Keratinocyte (primary cell): Measurements from ENCODE around the gene ZBTB37. TPM values are rescaled to one million over a fixed set of nuclear protein-coding genes. Genes with fewer than 3 reads are reported as not detected.

Experiments used
- DNase-seq: peaks from one replicate; pipeline ENCODE4 v3.0.0-alpha.2; 2011; ENCODE audit warnings: low read depth, missing footprints, low spot score
- FAIRE-seq: peaks from 2 replicates; lab custom pipeline; 2011; peaks lifted over from hg19 to GRCh38; lab: Jason Lieb, UNC
- H2AFZ ChIP-seq: 2 replicates; pipeline ENCODE4 v1.6.0; 2012; ENCODE audit warnings: low read length, control low read depth, inconsistent platforms; ENCODE audit not compliant: control insufficient read depth
- H3K27ac ChIP-seq: 2 replicates; pipeline ENCODE4 v1.5.1; 2011; ENCODE audit warnings: low read length; ENCODE audit not compliant: control insufficient read depth, insufficient read depth
- H3K27me3 ChIP-seq: 3 replicates; pipeline ENCODE4 v1.6.0; 2011; ENCODE audit warnings: low read length; ENCODE audit not compliant: control insufficient read depth, insufficient read depth; ENCODE audit errors: extremely low read depth
- H3K36me3 ChIP-seq, 2 experiments: 2 replicates in 1 of 2; 3 replicates in 1 of 2; pipeline ENCODE4 v1.5.1; 2011; ENCODE audit warnings: low read length in 2 of 2, mild to moderate bottlenecking in 1 of 2; ENCODE audit not compliant: control insufficient read depth in 2 of 2, insufficient read depth in 2 of 2; ENCODE audit errors: extremely low read depth in 1 of 2
- H3K4me1 ChIP-seq: 3 replicates; pipeline ENCODE4 v1.5.1; 2011; ENCODE audit warnings: low read length; ENCODE audit not compliant: control insufficient read depth, insufficient read depth; ENCODE audit errors: extremely low read depth
- H3K4me2 ChIP-seq: 3 replicates; pipeline ENCODE4 v1.6.0; 2011; ENCODE audit warnings: low read depth, low read length; ENCODE audit not compliant: control insufficient read depth, insufficient read depth; ENCODE audit errors: extremely low read depth
- H3K4me3 ChIP-seq, 3 experiments: fragments of 200-600 bp in 1 of 3; sonication (generic) in 1 of 3; 2 replicates in 2 of 3; 3 replicates in 1 of 3; pipeline ENCODE4 v1.5.1; 2011 to 2016; ENCODE audit warnings: low read length in 3 of 3, mild to moderate bottlenecking in 3 of 3, control low read depth in 2 of 3, inconsistent platforms in 1 of 3, low read depth in 1 of 3, mixed read lengths in 1 of 3, mixed run types in 1 of 3, moderate library complexity in 1 of 3; ENCODE audit not compliant: control insufficient read depth in 2 of 3, insufficient read depth in 2 of 3; ENCODE audit errors: extremely low read depth in 1 of 3
- H3K79me2 ChIP-seq: 2 replicates; pipeline ENCODE4 v1.6.0; 2012; ENCODE audit warnings: low read length; ENCODE audit not compliant: control insufficient read depth, insufficient read depth
- H3K9ac ChIP-seq: 3 replicates; pipeline ENCODE4 v1.6.0; 2011; ENCODE audit warnings: low read length; ENCODE audit not compliant: control insufficient read depth, insufficient read depth; ENCODE audit errors: extremely low read depth
- H3K9me1 ChIP-seq: 3 replicates; pipeline ENCODE4 v1.6.0; 2011; ENCODE audit warnings: low read length; ENCODE audit not compliant: control insufficient read depth, insufficient read depth; ENCODE audit errors: extremely low read depth
- H3K9me3 ChIP-seq: 2 replicates; pipeline ENCODE4 v1.5.1; 2012; ENCODE audit warnings: low read depth, low read length; ENCODE audit not compliant: control insufficient read depth
- H4K20me1 ChIP-seq: 3 replicates; pipeline ENCODE4 v1.6.0; 2011; ENCODE audit warnings: low read length; ENCODE audit not compliant: control insufficient read depth, insufficient read depth; ENCODE audit errors: extremely low read depth
- EZH2 ChIP-seq: IDR thresholded peaks from one replicate; pipeline ENCODE4 v1.6.1; 2012; ENCODE audit warnings: inconsistent platforms, mild to moderate bottlenecking, low read length, moderate library complexity
- dilution Hi-C: fragments of 300-500 bp; cut with MboI; formaldehyde crosslinking; loops from one replicate; pipeline ENCODE4 v1.7.0; 2020; ENCODE audit warnings: low sequenced_read_pairs; ENCODE audit not compliant: extremely low pct_ligation_motif_present
- polyA plus RNA-seq, 5 experiments: library from polyadenylated mRNA; depleted of rRNA in 3 of 5; stranded (reverse) in 3 of 5; stranded (forward) in 1 of 5; unstranded in 1 of 5; fragments of >200 nt; gene quantifications; 1 replicate in 1 of 5; 2 replicates in 3 of 5; 3 replicates in 1 of 5; pipeline versions ENCODE4 v1.2.1 to v1.2.3, GENCODE V29; 2011 to 2012; ENCODE audit warnings: missing spikeins in 2 of 5, low read depth in 1 of 5, low replicate concordance in 1 of 5
- TF ChIP-seq, protein P1 (sequence below), 3 experiments: IDR thresholded peaks in 1 of 3; conservative IDR thresholded peaks in 1 of 3; optimal IDR thresholded peaks in 1 of 3; 2 replicates in 2 of 3; 3 replicates in 1 of 3; pipeline versions ENCODE3 to v1.5.1; 2011; ENCODE audit warnings: low read length in 3 of 3, mild to moderate bottlenecking in 3 of 3, moderate library complexity in 2 of 3, control low read depth in 1 of 3, inconsistent platforms in 1 of 3; ENCODE audit not compliant: insufficient read depth in 2 of 3; ENCODE audit errors: extremely low read depth in 1 of 3

ZBTB37 gene
- polyA plus RNA-seq, 1 donor (not counting 4 experiments of a cell fraction or from before 2014, with no cell fraction given) = 1.8 TPM

DNA sequence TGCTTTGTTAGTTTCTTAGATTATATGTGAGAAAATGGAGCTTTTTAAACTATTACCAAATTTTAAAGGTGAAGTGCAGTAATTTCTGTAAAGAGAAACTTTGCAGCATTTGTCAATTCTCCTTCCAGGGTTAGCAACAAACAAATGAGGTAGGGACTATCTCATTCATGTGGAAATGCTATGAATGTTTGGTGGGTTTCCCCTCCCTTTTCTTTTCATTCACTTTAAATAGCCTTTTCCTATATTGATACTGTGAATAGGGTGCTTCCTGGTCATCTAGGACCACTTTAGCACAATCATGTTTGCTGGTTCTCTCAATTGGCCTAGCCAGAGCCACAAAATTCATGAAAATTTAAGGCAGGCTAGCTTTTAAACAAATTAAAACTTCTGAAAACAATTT, 20.6 kb downstream of the ZBTB37 start:
- H3K9me1 ChIP-seq = no peaks in the 10 kb centered on the region
- H3K9me3 ChIP-seq = no peaks in the 10 kb centered on the region
- dilution Hi-C loops = no loop called here
- H4K20me1 ChIP-seq = no peaks in the 10 kb centered on the region
- no peak overlapping the region for H2AFZ ChIP-seq
- no peak overlapping the region for H3K4me2 ChIP-seq
- DNase-seq (no peak), FAIRE-seq (no peak)
- H3K4me1 ChIP-seq = peaks cover 2% of the 10 kb centered on the region
- TF ChIP-seq, protein P1, sequence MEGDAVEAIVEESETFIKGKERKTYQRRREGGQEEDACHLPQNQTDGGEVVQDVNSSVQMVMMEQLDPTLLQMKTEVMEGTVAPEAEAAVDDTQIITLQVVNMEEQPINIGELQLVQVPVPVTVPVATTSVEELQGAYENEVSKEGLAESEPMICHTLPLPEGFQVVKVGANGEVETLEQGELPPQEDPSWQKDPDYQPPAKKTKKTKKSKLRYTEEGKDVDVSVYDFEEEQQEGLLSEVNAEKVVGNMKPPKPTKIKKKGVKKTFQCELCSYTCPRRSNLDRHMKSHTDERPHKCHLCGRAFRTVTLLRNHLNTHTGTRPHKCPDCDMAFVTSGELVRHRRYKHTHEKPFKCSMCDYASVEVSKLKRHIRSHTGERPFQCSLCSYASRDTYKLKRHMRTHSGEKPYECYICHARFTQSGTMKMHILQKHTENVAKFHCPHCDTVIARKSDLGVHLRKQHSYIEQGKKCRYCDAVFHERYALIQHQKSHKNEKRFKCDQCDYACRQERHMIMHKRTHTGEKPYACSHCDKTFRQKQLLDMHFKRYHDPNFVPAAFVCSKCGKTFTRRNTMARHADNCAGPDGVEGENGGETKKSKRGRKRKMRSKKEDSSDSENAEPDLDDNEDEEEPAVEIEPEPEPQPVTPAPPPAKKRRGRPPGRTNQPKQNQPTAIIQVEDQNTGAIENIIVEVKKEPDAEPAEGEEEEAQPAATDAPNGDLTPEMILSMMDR (optimal IDR thresholded peaks at IDR 0.05 in 1 of 3, IDR thresholded peaks at IDR 0.05 in 1 of 3, conservative IDR thresholded peaks at IDR 0.05 in 1 of 3; ENCODE audit: extremely low read depth in 1 of 3, insufficient read depth in 2 of 3, low read length in 3 of 3) = no peak
- TF ChIP-seq EZH2 = no peak
- H3K27me3 ChIP-seq = no peaks in the 10 kb centered on the region
- no peak overlapping the region for H3K4me3 ChIP-seq
- no peaks in the 10 kb centered on the region for H3K79me2 ChIP-seq
- no peak overlapping the region for H3K27ac ChIP-seq
- H3K9ac ChIP-seq = no peak overlapping the region
- H3K36me3 ChIP-seq = peaks cover 3 to 10% of the 10 kb centered on the region in 2 experiments

GRCh38 chr1:173889885-173890284, 21.7 kb downstream of the ZBTB37 start:
- no peak overlapping the region for H3K4me3 ChIP-seq
- no peaks in the 10 kb centered on the region for H4K20me1 ChIP-seq
- no peaks in the 10 kb centered on the region for H3K9me1 ChIP-seq
- H3K4me2 ChIP-seq = no peak overlapping the region
- no peak overlapping the region for H3K27ac ChIP-seq
- peaks cover 8% of the 10 kb centered on the region for H3K4me1 ChIP-seq
- no peak overlapping the region for H3K9ac ChIP-seq
- H3K36me3 ChIP-seq = peaks cover 3 to 10% of the 10 kb centered on the region in 2 experiments
- dilution Hi-C loops = no loop called here
- no peak overlapping the region for H2AFZ ChIP-seq
- no peak for FAIRE-seq
- H3K9me3 ChIP-seq = no peaks in the 10 kb centered on the region
- no peak for DNase-seq
- TF ChIP-seq EZH2 = no peak
- TF ChIP-seq, protein P1 (optimal IDR thresholded peaks at IDR 0.05 in 1 of 3, IDR thresholded peaks at IDR 0.05 in 1 of 3, conservative IDR thresholded peaks at IDR 0.05 in 1 of 3; ENCODE audit: extremely low read depth in 1 of 3, insufficient read depth in 2 of 3, low read length in 3 of 3) = no peak
- no peaks in the 10 kb centered on the region for H3K27me3 ChIP-seq
- H3K79me2 ChIP-seq = no peaks in the 10 kb centered on the region
